Ishikawa (cell line): Measurements from ENCODE around the gene EGFR.

Experiments used
- CEBPB ChIP-seq: IDR thresholded peaks from 2 replicates; pipeline ENCODE4 v1.6.1; 2012
- CREB1 ChIP-seq: IDR thresholded peaks from 2 replicates; pipeline ENCODE4 v1.6.1; 2012; ENCODE audit warnings: low read depth
- EGR1 ChIP-seq: IDR thresholded peaks from 2 replicates; pipeline ENCODE4 v1.6.1; 2012
- EP300 ChIP-seq: IDR thresholded peaks from 2 replicates; pipeline ENCODE4 v1.6.1; 2012; ENCODE audit warnings: borderline replicate concordance
- FOXM1 ChIP-seq: IDR thresholded peaks from 2 replicates; pipeline ENCODE4 v1.6.1; 2012; ENCODE audit warnings: low read depth, borderline replicate concordance
- MAX ChIP-seq: IDR thresholded peaks from 2 replicates; pipeline ENCODE4 v1.6.1; 2012
- NFIC ChIP-seq: IDR thresholded peaks from 2 replicates; pipeline ENCODE4 v1.6.1; 2012
- RAD21 ChIP-seq: IDR thresholded peaks from 2 replicates; pipeline ENCODE4 v1.6.1; 2012; ENCODE audit warnings: low read depth
- REST ChIP-seq: IDR thresholded peaks from 2 replicates; pipeline ENCODE4 v1.6.1; 2012; ENCODE audit warnings: low read depth, mild to moderate bottlenecking
- TAF1 ChIP-seq: IDR thresholded peaks from 2 replicates; pipeline ENCODE4 v1.6.1; 2012; ENCODE audit warnings: low read depth, mild to moderate bottlenecking
- TCF12 ChIP-seq: IDR thresholded peaks from 2 replicates; pipeline ENCODE4 v1.6.1; 2012; ENCODE audit warnings: low read depth
- TEAD4 ChIP-seq: IDR thresholded peaks from 2 replicates; pipeline ENCODE4 v1.6.1; 2012
- USF1 ChIP-seq: IDR thresholded peaks from 2 replicates; pipeline ENCODE4 v1.6.1; 2012
- YY1 ChIP-seq: IDR thresholded peaks from 2 replicates; pipeline ENCODE4 v1.6.1; 2012; ENCODE audit warnings: low read depth
- ZBTB7A ChIP-seq: IDR thresholded peaks from 2 replicates; pipeline ENCODE4 v1.6.1; 2012; ENCODE audit warnings: low read depth

The EGFR gene

GRCh38 chr7:55160539-55160938 lies 141.7 kb downstream of the EGFR start:
- TF ChIP-seq ZBTB7A (no peak), CEBPB (no peak), EGR1 (no peak)

GRCh38 chr7:55161154-55161687 lies 142.4 kb downstream of the EGFR start:
- no peak for TF ChIP-seq REST
- no peak for TF ChIP-seq TCF12
- TF ChIP-seq RAD21, result no peak
- TF ChIP-seq ZBTB7A, result no peak
- no peak for TF ChIP-seq TAF1
- TF ChIP-seq TEAD4, result no peak
- no peak for TF ChIP-seq CEBPB
- TF ChIP-seq YY1, result no peak
- TF ChIP-seq CREB1, result no peak
- TF ChIP-seq FOXM1, result no peak
- no peak for TF ChIP-seq MAX

- TF ChIP-seq CREB1 (no peak), EP300 (no peak), TCF12 (no peak)
Observed at GRCh38 chr7:55162476-55162875, 143.7 kb downstream of the EGFR start.

- TF ChIP-seq TEAD4 (no peak), ZBTB7A (no peak)
Observed at GRCh38 chr7:55163733-55164132, 144.9 kb downstream of the EGFR start.

- TF ChIP-seq FOXM1, result no peak
Observed at GRCh38 chr7:55164527-55164926, 145.7 kb downstream of the EGFR start.

- TF ChIP-seq FOXM1, result no peak
- TF ChIP-seq CEBPB, result no peak
- no peak for TF ChIP-seq TEAD4
- no peak for TF ChIP-seq EP300
- TF ChIP-seq EGR1, result no peak
- no peak for TF ChIP-seq ZBTB7A
- no peak for TF ChIP-seq NFIC
- TF ChIP-seq TCF12, result no peak
- no peak for TF ChIP-seq USF1
- TF ChIP-seq REST, result no peak
- no peak for TF ChIP-seq TAF1
- TF ChIP-seq RAD21, result no peak
- TF ChIP-seq MAX, result no peak
- no peak for TF ChIP-seq CREB1
- TF ChIP-seq YY1, result no peak
Observed at GRCh38 chr7:55165176-55165861, 146.5 kb downstream of the EGFR start.

GRCh38 chr7:55170335-55171069 lies 151.7 kb downstream of the EGFR start:
- TF ChIP-seq MAX (no peak), EGR1 (no peak), REST (no peak), ZBTB7A (no peak), TAF1 (no peak), NFIC (no peak), CEBPB (no peak), CREB1 (no peak), RAD21 (no peak), TCF12 (no peak), TEAD4 (no peak), USF1 (no peak), YY1 (no peak), FOXM1 (no peak)
